ENCODE data around the gene FNDC10.

Gene FNDC10

GRCh38 chr1:1616045-1616790, 16.3 kb upstream of the FNDC10 start:
- DNase-seq, result no peak

- DNase-seq, result peak; percentile 79
These were observed 15.5 kb upstream of the FNDC10 start, which contains the start of gene MIB2 for GRCh38 chr1:1615256-1616044. TSS of gene MIB2 (plus strand) at chr1:1615500. CDS start at chr1:1623453, 7,953 bp downstream.

DNA sequence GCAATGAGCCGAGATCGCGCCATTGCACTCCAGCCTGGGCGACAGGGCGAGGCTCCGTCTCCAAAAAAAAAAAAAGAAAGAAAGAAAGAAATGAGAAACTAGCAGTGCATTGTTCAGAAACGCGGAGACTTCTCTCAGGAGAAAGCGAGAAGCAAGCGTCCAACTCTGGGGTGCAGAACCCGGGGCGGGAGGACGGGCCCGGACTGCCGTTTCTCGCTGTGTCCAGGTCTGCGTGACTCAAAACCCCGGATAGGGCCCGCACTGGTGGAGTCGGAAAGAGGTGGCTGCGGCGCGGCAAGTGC, 15.0 kb upstream of the FNDC10 start:
- DNase-seq, result no peak

DNA sequence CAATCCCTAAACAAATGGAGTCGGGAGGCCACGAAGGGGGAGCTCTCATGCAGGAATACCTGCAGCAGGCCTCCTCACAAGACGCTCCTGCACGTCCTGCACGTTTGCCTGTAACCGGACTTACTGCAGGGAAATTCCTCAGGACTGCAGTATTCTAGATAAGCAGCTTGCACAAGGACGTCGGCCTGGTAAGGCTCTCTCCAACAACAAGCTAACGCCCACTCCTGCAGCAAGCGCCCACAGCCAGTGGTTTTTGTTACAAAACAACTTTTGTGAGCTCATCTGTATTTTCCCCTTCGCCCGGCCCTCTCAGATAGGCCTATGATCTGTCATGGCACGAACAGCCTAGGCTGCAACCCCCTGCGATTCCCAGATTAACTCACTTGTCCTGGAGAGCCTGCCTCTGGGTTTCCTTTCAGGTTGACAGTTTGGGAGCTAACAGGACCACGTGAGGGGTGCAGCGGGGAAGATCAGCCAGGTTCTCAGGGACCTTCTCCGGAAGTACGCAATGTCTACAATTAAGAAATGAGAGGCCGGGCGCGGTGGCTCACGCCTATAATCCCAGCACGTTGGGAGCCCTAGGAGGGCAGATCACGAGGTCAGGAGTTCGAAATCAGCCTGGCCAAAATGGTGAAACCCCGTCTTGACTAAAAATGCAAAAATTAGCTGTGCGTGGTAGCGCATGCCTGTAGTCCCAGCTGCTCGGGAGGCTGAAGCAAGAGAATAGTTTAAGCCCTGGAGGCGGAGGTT, 14.4 kb upstream of the FNDC10 start:
- DNase-seq, result no peak

GRCh38 chr1:1613509-1614082, 13.7 kb upstream of the FNDC10 start:
- DNase-seq, result no peak

DNA sequence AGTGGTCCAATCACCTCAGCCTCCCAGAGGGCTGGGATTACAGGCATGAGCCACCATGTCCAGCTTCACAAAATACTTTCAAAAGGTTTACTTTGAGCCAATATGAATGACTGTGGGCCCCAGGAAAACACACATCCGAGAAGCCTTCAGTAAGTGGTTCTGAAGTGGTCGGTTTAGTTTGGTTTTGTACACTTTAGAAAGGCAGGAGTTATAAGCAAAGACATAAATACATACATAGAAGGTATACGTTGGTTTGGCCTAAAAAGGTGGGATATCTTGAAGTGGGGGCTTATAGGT, 12.1 kb upstream of the FNDC10 start:
- DNase-seq, result no peak

DNA sequence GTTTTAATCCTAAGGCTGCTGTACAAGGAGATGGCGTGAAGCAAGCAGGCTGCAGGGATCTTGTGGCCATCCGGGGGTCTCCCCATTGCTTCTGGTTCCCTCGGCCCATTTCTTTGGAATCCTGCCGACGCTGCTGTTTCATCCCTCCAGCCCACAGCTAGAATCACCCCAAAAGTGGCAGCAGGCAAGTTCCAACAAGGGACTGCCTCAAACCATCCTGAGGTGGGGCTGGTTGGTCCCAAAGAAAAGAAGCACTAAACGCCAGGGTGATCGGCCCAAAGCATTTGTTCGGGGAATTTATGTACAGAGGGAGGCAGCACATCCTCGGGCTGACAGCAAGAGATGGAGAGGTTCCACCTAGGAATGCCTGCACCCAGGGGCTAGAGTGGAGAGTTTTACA, 10.9 kb upstream of the FNDC10 start:
- DNase-seq, result no peak

DNA sequence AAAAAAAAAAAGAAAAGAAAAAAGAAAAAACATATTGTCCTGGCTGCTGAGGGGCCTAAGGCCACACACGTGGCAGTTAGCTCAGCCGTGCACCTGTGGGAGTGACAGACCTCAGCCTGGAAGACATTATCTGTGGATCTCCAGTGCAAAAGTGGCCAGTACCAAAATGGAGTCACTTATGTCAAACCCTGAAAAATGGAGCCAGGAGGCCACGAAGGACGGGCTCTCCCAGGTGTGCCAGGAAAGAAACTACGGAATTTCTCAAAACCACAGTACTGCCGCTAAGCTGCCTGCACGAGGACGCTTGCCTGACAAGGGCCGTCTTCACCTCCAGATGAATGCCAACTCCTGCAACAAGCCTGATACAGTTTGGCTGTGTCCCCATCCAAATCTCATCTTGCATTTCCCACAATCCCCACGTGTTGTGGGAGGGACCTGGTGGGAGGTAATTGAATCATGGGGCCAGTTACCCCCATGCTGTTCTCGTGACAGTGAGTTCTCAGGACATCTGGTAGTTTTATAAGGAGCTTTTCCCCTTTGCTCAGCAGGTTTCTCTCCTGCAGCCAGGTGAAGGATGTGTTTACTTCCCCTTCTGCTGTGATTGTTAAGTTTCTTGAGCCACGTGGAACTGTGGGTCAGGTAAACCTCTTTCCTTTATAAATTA, 10.0 kb upstream of the FNDC10 start:
- DNase-seq, result no peak

- DNase-seq, result no peak
These were observed 6.3 kb upstream of the FNDC10 start for GRCh38 chr1:1606232-1606631.

DNA sequence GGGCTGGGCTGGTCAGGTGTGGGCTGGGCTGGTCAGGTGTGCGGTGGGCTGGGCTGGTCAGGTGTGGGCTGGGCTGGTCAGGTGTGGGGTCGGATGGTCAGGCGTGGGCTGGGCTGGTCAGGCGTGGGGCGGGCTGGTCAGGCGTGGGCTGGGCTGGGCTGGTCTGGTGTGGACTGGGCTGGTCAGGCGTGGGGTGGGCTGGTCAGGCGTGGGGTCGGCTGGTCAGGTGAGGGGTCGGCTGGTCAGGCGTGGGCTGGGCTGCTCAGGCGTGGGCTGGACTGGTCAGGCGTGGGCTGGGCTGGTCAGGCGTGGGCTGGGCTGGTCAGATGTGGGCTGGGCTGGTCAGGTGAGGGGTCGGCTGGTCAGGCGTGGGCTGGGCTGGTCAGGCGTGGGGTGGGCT, 5.8 kb upstream of the FNDC10 start:
- DNase-seq, result no peak

GRCh38 chr1:1605034-1605591, 5.2 kb upstream of the FNDC10 start:
- no peak for DNase-seq

GRCh38 chr1:1604374-1605033, 4.6 kb upstream of the FNDC10 start:
- DNase-seq, result no peak

- DNase-seq, result no peak
These were observed 3.9 kb upstream of the FNDC10 start for GRCh38 chr1:1603671-1604373.

DNA sequence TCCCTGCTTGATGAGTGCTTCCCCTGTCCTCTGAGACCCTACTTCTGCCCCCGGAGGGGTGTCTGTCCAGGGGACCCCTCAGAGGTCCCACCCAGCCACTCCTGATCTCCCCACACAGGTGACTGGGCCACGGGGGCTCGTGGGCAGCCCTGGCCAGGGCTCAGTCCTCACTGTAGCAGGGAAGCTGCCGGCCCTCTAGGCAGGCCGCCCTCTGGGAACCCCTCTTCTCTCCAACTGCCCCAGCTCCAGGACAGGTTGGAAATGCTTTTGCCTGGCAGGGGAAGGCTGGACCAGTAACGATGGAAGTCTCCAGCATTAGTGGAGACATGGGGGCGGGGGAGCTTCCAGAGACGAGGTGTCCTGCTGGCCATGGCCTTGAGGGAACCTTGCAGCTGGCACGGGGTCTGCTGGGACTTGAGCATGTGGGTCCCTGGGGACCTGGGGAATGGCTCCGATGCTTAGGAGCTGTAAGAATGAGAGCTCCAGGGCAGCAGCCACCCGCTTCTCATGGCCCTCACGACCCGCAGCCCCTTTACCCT, 3.1 kb upstream of the FNDC10 start:
- no peak for DNase-seq

GRCh38 chr1:1602304-1602967, 2.5 kb upstream of the FNDC10 start:
- no peak for DNase-seq

- DNase-seq, result no peak
These were observed 1.8 kb upstream of the FNDC10 start for GRCh38 chr1:1601564-1602303.

DNA sequence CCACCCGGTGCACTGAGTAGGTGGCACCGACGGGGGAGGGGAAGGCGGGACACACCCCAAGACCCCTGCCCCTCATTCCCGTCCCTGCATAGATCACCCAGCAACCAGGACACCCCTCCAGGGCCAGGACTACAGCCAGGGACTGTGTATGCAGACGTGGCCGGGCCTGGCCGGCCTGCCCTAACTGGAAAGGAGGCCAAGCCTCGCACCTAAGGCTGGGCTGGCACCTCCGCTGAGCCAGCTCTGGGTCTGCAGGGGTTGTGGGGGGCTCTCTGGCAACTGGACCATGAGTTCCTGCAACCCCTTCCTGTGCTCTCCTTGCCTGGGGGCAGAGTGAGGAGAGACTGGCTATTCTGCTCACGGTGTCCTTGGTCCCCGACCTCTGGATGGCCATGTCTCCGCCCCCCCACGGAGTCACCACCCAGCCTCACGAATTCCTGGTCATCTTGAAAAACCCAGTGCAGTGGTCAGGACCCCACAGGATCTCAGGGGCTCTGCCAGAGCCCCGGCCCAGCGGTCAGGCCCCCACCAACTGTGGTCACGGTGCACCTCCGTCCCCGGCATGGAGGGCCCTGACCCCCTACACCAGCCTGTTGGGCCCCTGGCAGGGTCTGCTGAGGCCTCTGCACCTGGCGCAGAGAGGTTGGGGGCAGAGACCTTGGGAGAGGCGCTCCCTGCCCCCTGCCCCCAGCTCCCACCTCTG, 1.1 kb upstream of the FNDC10 start:
- no peak for DNase-seq

DNA sequence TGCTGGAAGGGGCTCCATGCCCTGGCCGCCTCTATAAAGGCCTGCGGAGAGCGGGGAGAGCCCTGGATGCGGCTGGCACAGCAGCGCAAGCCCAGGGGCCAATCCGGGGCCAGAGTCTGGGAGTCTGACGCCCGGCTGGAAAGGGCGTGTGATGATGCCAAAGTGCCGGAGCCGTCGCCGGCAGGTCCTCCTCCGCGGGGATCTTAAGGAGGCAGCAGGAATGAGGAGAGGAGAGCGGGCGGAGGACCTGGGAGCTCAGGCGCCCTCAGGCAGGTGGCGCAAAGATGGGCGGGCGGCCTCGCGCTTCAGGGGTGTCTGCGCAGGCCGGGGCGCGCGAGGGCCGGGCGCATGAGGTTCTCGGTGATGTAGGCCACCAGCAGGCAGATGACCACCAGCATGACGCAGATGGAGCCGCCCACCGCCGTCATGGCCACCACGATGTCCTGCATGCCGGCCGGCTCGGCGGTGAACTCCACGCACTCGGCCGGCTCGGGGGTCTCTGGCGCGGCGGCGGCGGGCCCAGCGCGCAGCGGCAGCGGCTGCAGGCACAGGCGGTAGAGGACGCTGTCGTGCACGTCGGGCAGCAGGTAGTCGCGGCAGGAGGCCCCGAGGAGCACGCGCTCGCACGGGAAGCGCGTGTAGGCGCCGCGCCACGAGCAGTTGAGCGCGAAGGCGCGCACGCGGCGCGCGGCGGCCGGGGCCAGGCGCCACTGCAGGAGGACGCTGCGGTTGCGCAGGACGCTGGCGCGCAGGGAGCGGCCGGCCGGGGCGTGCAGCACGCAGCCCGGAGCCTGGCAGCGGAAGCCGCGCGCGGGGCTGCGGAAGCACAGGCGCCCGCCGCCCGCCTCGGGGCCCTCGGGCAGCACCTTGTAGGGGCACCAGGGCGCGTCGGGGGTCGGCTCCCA, 653 bp downstream of the FNDC10 start:
- no peak for DNase-seq
